NCI-H2196 (cell line): ENCODE measurements around the gene SLC16A8.
"Not testable (repeated sequence)": the region's sequence is repeated elsewhere in the genome, so short reads cannot be mapped to it uniquely, and the experiment has no call there.

Experiments
- DNase-seq: peaks from one replicate; lab custom pipeline; 2025; ENCODE audit not compliant: unreplicated experiment; lab: John Stamatoyannopoulos, UW

Gene SLC16A8

DNA sequence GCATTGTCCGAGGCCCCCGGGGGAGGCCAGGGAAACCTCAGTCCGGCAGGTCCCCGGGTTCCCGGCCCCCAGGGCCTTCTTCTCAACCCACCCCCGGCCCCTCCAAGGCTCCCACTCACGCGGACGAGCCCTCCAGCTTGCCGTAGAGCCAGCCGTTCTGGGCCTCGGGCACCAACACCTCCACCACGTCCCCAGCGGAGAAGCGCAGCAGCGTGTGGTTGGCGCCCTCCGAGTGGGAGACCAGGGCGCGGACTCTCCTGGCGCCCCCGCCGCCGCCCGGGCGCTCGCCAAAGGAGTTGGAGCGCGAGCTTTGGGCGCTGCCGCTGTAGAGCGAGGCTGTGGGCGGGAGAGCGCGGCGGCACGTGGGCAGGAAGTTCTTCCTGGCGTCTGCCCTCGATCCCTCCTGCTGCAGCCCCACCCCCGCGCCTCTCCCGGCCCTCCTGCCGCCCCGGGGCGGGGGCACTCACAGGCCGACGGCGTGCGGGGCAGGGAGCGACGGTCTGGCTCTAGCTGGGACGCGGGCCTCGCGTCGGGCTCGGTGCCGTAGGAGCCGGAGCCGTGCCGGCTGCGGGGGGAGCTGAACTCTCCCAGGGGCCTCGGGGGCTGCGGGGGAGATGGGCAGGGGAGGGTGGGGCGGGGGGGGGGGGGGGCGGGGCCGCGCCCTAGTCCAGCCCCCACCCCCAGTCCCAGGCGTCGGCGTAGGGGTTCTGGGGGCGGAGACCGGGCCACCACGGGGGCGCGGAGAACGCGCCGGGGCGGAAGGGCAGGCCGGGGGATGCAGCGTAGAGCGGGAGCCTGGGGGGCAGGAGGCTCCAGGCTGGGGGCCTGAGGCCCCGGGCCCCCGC, 4.9 kb upstream of the SLC16A8 start:
- DNase-seq, result no peak

DNA sequence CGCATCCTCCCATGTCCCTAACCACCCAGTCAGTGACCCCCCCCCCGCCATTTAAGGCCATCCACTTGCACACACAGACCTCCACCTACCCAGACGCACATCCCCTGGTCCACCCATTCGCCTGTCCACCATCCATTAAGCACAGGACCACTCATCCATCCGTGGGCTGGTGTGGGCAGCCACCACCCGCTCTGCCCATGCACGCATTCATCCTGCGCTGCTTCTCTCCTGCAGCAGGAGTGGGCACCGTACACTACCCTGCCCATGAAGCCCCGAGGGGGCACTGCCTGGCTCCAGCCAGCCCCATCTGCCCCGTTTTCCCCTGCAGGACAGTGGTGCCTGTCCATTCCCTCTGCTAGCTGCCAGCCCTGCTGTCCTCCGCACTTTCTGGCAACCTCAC, 3.9 kb upstream of the SLC16A8 start:
- DNase-seq, result no peak

DNA sequence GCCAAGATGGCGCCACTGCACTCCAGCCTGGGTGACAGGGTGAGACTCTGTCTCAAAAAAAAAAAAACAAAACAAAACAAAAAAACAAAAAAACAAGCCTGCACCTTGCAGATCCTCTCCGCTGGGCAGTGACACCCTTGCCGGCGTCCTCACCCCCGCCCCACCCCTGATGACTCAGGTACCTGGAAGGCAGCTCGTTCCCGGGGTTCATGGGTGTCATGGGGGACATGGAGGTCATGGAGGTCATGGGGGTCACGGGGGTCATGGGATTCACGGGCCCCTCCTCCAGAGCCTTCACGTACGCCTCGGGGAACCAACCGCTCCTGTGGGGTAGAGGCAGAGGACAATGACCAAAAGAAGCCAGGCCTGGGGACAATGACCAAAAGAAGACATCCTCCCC, 3.0 kb upstream of the SLC16A8 start:
- no peak for DNase-seq

DNA sequence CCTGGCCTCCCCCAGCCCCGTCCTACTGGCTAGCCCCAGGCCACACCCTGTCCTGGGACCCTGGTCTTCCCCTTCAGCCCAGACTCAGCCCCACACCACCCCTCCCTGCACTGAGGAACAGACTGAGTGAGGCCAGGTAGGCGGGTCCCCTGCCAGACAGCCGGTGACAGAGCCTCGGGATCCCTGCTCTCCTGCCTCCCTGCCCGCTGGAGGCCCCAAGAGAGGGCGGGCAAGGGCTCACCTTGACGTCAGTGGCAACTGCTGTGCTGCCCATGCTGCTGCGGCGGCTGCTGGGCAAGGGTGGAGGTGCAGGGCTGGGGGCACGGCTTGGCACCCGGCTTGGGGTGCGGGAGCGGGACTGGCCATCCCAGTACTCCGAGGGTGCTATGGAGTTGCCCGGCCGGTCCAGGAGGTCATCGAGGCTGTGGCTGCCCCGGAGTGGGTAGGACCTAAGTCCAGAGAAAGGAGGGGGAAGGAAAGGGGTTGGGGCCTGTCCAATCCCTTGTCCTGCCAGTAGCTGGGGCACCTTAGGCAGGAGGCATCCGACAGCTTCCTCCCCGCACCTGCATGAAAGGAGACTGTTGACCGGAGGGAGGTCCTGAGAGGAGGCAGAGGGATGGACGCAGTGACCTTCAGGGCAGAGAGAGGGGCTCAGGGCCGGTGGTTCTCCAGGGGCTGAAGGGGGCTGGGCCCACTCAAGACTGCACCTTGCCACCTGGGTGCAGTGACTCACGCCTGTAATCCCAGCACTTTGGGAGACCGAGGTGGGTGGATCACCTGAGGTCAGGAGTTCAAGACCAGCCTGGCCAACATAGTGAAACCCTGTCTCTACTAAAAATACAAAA, 2.2 kb upstream of the SLC16A8 start:
- DNase-seq, result no peak

DNA sequence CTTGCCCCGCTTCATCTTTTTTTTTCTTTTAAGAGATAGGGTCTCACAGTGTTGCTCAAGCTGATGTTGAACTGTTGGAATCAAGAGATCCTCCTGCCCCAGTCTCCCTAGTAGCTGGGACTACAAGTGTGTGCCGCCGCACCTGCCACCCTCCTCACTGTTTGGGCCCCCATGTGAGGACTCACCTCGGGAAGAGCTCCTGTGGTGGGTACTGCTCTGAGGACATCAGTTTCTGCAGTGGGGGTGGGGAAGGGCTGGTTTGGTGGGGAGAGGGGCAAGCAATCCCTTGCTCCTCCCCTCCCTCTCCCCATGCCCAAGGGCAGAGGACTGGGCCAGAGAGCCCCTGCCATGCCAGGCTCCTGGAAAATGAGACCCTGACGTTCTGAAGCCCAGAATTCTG, 1.5 kb upstream of the SLC16A8 start:
- no peak for DNase-seq

DNA sequence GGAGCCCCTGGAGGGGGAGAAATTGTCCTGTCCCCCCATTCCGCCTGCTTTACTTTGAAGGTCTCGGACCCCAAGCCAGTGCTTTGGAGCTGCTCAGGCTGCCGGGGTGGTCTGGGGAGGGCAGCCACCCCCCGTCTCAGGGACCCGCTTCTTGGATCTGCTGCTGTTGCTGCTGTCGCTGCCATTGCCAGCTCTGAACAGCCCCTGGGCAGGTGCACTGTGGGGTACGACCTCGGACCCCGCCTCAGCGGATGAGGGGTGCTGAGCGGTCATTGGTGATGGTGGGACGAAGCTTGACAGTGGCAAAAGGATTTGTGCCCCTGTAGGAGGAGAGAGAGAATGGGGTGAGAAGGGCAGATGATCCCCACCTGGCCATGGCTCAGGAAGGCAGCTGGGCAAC, 1.1 kb upstream of the SLC16A8 start:
- DNase-seq, result no peak

DNA sequence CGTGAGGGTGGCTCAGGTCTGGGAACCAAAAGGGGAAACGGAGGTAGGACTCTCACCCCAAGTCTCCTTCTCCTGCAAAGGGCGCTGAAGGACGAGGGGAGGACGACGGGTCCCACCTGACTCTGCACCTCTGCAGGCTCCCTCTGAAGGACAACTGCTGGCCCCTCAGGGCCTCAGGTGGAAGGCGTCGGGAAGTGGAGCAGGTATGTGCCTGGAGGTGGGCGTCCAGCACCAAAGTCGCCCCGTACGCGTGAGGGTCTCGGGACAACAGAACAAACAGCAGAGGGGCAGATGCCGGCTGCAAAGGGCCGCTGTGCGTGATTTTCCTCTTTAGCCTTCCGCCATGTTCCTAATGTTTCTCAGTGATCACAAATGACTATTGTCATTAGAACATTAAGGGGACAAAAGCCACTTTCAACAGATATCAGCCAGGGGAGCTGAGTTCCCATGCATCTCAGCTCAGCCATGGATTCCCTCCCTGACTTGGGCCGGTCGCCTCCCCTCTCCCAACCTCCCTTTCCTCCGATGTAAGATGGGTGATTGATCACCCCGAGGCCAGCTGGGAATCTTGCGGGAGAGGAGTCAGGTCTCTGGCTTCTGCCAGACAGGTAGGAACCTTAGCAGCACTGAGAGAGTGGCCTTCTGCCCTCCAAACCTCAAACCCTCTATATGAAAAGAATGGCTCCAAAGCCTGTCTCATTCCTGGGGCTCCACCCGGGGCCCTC, 836 bp downstream of the SLC16A8 start:
- DNase-seq, result no peak

DNA sequence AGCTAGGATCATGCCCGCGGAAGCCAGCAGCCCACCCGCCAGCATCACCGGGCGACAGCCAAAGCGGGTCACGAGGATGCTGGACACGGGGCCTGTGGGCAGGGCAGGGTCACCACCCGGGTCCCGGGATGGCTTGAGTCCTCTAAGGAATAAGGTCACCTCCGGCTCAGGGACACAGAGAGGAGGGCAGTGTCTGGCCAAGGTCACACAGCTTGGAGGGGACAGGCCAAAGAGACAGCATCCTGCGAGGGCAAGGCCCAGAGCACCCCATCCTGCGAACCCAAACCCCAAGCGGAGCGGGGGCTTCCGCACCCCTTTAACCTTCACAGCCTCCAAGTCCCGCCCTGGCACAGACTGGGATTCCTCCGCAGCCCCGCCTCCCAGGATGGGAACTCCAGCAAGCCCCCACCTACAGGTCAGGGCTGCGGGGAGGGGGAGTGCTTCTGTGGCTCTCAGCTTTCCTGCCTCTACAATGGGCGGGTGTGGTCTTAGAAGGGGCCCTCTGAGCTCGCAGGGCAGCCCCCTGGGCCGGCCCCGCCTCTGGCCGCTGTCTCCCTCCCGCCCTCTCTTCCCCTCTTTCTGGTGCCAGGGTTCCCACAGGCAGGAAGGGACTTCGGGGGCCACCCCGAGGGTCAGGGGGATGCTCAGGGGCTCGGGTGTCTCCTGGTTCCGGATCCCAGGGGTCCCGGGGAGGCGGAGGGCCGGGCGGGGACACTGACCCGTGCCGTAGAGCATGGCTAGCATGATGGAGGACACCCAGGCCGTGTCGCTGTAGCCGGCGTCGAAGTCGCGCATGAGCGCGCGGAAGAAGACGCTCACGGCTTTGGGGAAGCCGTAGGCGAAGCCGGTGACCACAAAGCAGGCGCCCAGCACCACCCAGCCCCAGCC, 1.8 kb downstream of the SLC16A8 start:
- DNase-seq, result no peak

DNA sequence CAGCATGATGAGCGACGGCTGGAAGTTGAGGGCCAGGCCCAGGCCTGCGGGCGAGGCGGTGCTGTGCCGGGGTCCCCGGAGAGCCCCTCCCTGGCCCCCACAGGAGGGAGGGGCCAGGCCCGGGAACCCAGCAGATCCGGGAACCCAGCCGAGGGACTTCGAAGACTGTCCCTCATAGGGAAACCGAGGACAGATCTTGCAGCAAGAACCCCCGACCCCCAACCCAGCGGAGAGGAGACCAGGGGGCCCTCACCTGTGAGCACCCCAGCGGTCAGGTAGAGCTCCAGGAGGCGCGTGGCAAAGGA, 2.4 kb downstream of the SLC16A8 start:
- DNase-seq, result no peak

DNA sequence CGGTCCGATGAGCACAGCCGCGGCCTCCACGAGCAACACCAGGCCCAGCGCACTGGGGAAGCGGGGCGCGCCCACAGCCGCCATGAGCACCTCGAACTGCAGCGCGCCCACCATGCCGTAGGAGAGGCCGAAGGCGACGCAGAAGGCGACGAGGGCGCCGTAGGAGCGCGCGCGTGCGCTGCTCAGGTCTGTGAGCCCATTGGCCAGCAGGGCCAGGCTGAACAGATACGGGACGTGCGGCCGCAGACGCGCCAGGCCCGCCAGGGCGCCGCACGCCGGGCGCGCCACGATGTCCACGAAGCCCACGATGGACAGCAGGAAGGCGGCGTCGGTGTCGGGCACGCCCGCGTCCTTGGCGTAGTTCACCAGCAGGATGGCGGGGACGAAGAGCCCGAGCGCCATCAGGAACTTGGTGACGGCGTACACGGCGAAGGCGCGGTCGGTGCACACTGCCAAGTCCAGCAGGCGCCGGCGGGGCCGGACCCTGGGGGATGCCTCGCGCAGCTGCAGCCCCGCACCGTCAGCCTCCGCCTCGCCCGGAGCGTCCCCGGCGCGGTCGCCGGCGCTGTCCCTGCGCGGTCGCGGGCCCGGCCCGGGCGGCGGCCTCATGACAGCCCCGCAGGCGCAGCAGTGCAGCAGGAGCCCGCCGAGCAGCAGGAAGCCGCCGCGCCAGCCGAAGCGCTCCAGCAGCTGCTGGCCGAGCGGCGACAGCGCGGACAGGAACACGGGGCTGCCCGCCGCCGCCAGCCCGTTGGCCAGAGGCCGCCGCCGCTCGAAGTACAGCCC, 2.9 kb downstream of the SLC16A8 start:
- no peak for DNase-seq

DNA sequence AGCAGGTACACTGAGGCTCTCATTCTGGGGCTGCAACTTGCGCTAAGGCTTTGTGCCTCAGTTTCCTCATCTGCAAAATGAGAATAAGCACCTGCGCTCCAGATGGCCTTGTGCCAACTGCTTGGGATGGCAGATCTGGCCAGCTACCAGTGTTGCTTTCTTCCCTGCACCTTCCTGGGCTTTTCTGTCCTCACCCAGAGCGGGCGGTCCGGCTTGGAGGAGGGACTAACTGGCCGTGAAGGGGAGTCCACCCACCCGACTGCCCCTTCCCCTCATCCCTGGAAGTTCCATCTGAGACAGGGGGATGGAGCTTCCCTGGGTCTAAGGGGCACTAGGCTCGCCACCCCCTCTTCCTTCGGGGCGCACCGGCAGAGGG, 3.5 kb downstream of the SLC16A8 start:
- no peak for DNase-seq

DNA sequence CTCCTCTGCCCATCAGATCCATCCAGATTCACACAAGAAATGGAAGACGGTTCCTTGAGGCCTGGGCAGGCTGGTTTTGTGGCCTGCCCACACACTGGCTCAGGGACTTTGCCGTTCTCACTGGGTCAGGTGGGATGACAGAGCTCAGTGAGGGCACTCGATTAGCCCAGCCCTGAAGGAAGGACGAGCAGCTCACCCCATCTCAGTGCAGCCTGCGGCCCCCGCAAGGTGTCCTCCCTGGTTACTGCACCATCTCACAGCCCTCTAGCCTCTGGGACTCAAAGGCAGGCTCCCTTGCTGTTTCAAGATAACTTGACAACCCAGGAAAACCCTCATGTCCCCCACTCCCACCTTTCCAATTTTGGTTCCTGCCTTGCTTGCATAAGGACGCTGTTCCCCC, 4.2 kb downstream of the SLC16A8 start:
- DNase-seq, result no peak

DNA sequence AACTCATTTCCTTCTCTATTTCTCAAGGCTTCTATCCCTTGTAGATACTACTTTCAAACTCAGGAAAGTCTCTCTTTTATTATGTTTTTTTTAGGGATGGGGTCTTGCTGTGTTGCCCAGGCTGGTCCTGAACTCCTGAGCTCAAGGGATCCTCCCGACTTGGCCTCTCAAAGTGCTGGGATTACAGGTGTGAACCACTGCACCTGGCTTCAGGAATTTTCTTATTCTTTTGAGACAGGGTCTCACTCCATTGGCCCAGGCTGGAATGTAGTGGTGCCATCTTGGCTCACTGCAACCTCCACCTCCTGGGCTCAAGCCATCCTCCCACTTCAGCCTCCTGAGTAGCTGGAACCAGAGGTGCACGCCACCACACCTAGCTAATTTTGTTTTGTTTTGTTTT, 4.8 kb downstream of the SLC16A8 start:
- not testable (repeated sequence) for DNase-seq

DNA sequence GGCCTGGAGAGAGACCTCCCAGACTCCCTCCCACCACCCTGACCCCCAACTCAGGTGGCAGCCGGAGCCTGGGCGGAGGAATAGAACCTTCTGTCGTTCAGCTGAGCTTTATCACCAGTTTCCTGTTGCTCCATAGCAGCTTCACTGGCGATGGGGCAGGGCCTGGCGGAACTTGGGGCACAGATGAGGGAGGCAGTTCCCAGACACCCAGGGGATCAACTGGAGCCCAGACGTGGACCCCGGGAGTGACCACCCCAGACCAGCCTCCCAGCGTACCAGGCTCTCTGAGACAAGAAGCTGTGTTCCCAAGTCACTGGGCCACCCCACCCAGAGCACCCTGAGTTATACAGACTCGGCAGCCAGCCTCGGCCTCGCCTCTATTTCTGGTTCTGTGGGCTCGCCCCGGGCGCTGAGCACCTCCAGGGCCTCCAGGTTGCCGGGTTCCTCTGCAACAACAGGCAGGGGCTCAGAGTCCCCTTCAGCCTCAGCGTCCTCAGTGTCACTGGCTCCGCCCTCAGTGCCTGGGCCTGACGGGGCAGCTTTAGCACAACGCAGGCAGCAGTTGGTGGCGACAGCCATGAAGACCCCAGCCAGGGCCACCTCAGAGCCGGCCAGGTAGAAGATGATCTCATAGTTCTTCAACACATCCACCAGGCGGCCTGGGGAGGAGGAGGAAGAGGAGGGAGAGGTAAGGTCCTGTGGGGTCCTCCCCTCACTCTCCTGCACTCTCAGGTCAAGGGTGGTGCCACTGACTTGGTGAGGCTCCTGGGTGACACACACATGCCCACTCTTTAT, 5.7 kb downstream of the SLC16A8 start:
- DNase-seq, result no peak

DNA sequence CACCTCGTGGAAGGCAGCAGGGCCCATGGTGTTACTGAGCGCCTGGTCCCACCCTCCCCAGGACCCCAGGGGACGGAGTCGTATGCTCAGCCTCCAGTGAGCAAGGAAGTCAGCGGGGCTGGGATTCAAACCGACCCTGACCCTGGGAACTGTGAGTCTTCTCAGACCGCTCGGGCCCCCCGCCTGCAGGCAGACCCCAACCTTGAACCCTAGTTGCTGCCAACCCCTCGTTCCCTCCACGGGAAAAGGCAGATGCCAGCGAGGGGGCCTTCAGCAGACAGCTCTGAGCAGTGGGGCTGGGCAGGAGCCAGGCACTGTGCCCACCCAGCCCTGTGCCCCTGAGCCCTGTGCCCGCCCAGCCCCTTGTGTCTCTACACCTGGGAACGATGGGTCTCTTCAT, 6.4 kb downstream of the SLC16A8 start:
- DNase-seq, result no peak

DNA sequence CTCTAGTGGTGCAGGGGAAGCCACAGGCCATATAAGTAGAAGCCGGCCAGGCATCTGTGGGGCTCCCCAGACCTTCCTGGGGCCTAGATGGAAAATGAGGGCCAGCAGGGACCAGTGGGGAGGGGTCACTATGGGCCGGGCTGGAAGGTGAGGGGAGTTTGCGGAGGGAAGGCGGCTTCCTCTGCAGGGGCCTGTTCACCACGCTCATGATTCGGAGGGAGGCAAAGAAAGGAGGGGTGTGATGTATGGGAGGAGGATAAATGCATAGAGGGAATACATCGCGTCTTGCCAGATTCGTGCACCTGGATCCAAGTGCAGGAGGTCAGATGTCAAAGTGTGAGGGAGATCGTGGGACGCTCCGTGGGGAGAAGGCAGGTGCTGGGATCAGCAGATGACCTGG, 6.9 kb downstream of the SLC16A8 start:
- DNase-seq, result no peak

DNA sequence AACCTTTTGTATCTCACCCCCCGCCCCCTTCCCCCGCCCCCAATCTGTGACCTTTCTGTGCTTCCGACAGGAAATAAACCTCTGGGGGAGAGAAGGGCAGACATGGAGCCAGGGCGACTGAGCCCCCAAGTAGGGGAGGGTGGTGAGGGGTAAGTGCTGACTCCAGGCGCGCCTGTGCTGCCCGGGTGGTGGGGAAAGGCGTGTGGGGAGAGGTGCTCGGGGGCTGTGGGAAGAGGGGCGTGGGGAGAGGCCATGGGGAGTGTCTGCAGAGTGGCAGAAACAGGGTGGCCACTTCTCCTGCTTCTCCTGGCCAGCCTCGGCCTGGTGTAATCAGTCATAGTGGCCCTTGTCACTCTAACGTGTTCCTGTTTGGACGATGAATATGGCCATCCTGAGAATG, 8.0 kb downstream of the SLC16A8 start:
- no peak for DNase-seq

DNA sequence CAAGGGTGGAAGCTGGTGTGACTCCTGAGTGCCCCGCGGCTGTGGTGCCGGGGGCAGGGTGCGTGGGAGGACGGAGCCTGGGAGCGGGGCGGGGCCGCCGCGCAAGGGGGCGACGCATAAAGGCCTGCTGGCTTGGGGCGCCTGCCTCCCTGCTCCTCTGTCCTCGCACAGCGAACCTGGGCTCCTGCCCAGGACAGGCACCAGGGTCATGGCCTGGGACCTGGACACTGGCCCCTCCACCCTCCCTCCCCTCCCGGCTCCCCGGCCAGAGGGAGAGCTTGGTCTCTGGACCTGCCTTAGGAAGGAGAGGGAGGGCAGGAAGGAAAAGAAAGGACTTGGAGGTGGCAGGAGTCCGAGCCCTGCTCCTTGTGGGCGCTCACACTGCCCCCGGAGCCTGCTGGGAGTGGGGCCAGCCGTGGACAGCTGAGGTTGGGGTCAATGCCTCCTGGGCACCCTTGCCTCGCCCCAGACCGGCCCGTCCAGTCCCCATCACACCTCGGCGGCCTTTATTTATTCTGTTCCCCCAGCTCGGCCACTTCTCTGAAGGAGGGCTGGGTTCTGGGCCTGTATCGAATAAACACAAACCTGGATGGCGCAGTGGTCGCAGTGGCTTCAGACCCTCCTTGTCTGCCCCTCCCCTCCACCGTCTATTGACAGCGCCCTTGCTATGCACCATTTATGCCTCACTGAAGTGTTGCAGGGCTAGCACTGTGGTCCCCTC, 8.7 kb downstream of the SLC16A8 start:
- no peak for DNase-seq
